WTC11 (cell line): ENCODE data around the gene THOC5. TPM values are rescaled to one million over a fixed set of nuclear protein-coding genes. Genes with fewer than 3 reads are reported as not detected.

Experiments
- ATAC-seq: fragments of 200-7000 bp; cut with Tn5 transposase; 2 replicates; pipeline ENCODE4 v1.10.0; 2021; ENCODE audit warnings: mild to moderate bottlenecking, moderate library complexity
- CTCF ChIA-PET: fragments of 300-600 bp; sonication (Branson Sonifier 250); formaldehyde crosslinking; loops from one replicate; lab custom pipeline; 2021; ENCODE audit warnings: antibody characterized with exemption; lab: Charles Lee
- POLR2A ChIA-PET: fragments of 350-600 bp; sonication (Branson Sonifier 250); formaldehyde crosslinking; loops from one replicate; lab custom pipeline; 2021; ENCODE audit warnings: antibody characterized with exemption; lab: Charles Lee
- DNase-seq: peaks from one replicate; pipeline ENCODE4 v3.0.0; 2021; ENCODE audit warnings: low spot score
- H3K27ac Mint-ChIP-seq: 2 replicates; pipeline ENCODE4 v1.8.0; 2021; ENCODE audit warnings: mixed read lengths
- H3K27me3 Mint-ChIP-seq: 2 replicates; pipeline ENCODE4 v1.8.0; 2021; ENCODE audit warnings: low read depth, mild to moderate bottlenecking, moderate library complexity, mixed read lengths
- H3K36me3 Mint-ChIP-seq: 2 replicates; pipeline ENCODE4 v1.8.0; 2021; ENCODE audit warnings: mixed read lengths
- H3K4me1 Mint-ChIP-seq: 2 replicates; pipeline ENCODE4 v1.8.0; 2022; ENCODE audit warnings: mixed read lengths
- H3K4me3 Mint-ChIP-seq: 2 replicates; pipeline ENCODE4 v1.8.0; 2021; ENCODE audit warnings: mild to moderate bottlenecking, moderate library complexity, mixed read lengths
- H3K9me3 Mint-ChIP-seq: 2 replicates; pipeline ENCODE4 v1.8.0; 2021; ENCODE audit warnings: mixed read lengths
- AR ChIP-seq: fragments of 250-450 bp; sonication (Bioruptor Pico); IDR thresholded peaks from 2 replicates; pipeline ENCODE4 v1.9.0; 2021; ENCODE audit warnings: mild to moderate bottlenecking
- ATF1 ChIP-seq: sonication (generic); formaldehyde crosslinking; IDR thresholded peaks from 2 replicates; pipeline ENCODE4 v1.8.1; 2023; ENCODE audit warnings: mild to moderate bottlenecking, moderate library complexity, missing genetic modification reagents
- ATF2 ChIP-seq: sonication (generic); formaldehyde crosslinking; IDR thresholded peaks from 2 replicates; pipeline ENCODE4 v1.8.1; 2022; ENCODE audit warnings: low read depth, missing genetic modification reagents, borderline replicate concordance
- CBFB ChIP-seq: sonication (generic); formaldehyde crosslinking; IDR thresholded peaks from 2 replicates; pipeline ENCODE4 v1.8.1; 2022; ENCODE audit warnings: mild to moderate bottlenecking, low read depth, missing genetic modification reagents
- FOXP1 ChIP-seq: sonication (generic); formaldehyde crosslinking; IDR thresholded peaks from 2 replicates; pipeline ENCODE4 v1.8.0; 2022; ENCODE audit warnings: missing genetic modification reagents, mild to moderate bottlenecking, moderate library complexity, borderline replicate concordance
- IRF2 ChIP-seq: sonication (generic); formaldehyde crosslinking; IDR thresholded peaks from 2 replicates; pipeline ENCODE4 v1.8.0; 2022; ENCODE audit warnings: low read depth, missing genetic modification reagents, borderline replicate concordance
- MAX ChIP-seq: sonication (generic); formaldehyde crosslinking; IDR thresholded peaks from 2 replicates; pipeline ENCODE4 v1.8.0; 2022; ENCODE audit warnings: mild to moderate bottlenecking, missing genetic modification reagents
- MXD4 ChIP-seq: fragments of 250-450 bp; sonication (Bioruptor Pico); IDR thresholded peaks from 2 replicates; pipeline ENCODE4 v1.8.0; 2021; ENCODE audit warnings: mild to moderate bottlenecking, moderate library complexity, borderline replicate concordance
- RORB ChIP-seq: fragments of 250-450 bp; sonication (Bioruptor Pico); IDR thresholded peaks from 2 replicates; pipeline ENCODE4 v1.9.0; 2021; ENCODE audit warnings: mild to moderate bottlenecking
- TEAD1 ChIP-seq: sonication (generic); formaldehyde crosslinking; IDR thresholded peaks from 2 replicates; pipeline ENCODE4 v1.8.0; 2022; ENCODE audit warnings: mild to moderate bottlenecking, missing genetic modification reagents
- ZNF138 ChIP-seq: sonication (generic); formaldehyde crosslinking; conservative IDR thresholded peaks from 2 replicates; pipeline ENCODE4 v1.8.1; 2022; ENCODE audit warnings: mild to moderate bottlenecking, moderate library complexity, missing genetic modification reagents
- ZNF396 ChIP-seq: fragments of 250-450 bp; sonication (Bioruptor Pico); IDR thresholded peaks from 2 replicates; pipeline ENCODE4 v1.8.0; 2021; ENCODE audit warnings: mild to moderate bottlenecking, moderate library complexity, borderline replicate concordance
- total RNA-seq: library from RNA; stranded (reverse); gene quantifications from 3 replicates; pipeline ENCODE4 v1.2.3, GENCODE V29; 2021
- TF ChIP-seq, protein P1 (sequence below): fragments of 250-450 bp; sonication (Bioruptor Pico); IDR thresholded peaks from 2 replicates; pipeline ENCODE4 v1.8.0; 2021; ENCODE audit warnings: mild to moderate bottlenecking
- TF ChIP-seq, protein P2 (sequence below): sonication (generic); formaldehyde crosslinking; IDR thresholded peaks from 2 replicates; pipeline ENCODE4 v1.8.0; 2022; ENCODE audit warnings: mild to moderate bottlenecking, missing genetic modification reagents

Gene THOC5
- total RNA-seq, 1 experiment from 2014 or later = 51.2 TPM

GRCh38 chr22:29482253-29482652 is 71.3 kb downstream of the THOC5 start:
- Mint-ChIP-seq H3K27ac (no peak overlapping the region), H3K9me3 (no peaks in the 10 kb centered on the region)
- POLR2A ChIA-PET = no interaction called here

More at GRCh38 chr22:29482253-29482652, 71.3 kb downstream of the THOC5 start:
- CTCF ChIA-PET = interaction anchor here (0.6 to 6.2 kb wide), 7 partner anchors 12 to 87 kb away, joined by 3 to 60 read pairs (median 5); partner anchors contain the start of gene THOC5
- Mint-ChIP-seq H3K27me3 (peaks cover 58% of the 10 kb centered on the region), H3K4me1 (peaks cover 39% of the 10 kb centered on the region), H3K36me3 (peaks cover 8% of the 10 kb centered on the region; the same call in 1 of the 2 replicates), H3K4me3 (peak overlapping the region; percentile 78)
- ATAC-seq = no peak
- no peak for DNase-seq
- no peak for TF ChIP-seq RORB (CRISPR knock-in tag)
- no peak for TF ChIP-seq CBFB (CRISPR knock-in tag)
- TF ChIP-seq MAX (CRISPR knock-in tag) = no peak
- TF ChIP-seq ATF2 (CRISPR knock-in tag) = no peak
- TF ChIP-seq ZNF138 (CRISPR knock-in tag) = no peak
- no peak for TF ChIP-seq IRF2 (CRISPR knock-in tag)
- no peak for TF ChIP-seq ZNF396
- TF ChIP-seq ATF1 (CRISPR knock-in tag) = no peak
- TF ChIP-seq, protein P1, sequence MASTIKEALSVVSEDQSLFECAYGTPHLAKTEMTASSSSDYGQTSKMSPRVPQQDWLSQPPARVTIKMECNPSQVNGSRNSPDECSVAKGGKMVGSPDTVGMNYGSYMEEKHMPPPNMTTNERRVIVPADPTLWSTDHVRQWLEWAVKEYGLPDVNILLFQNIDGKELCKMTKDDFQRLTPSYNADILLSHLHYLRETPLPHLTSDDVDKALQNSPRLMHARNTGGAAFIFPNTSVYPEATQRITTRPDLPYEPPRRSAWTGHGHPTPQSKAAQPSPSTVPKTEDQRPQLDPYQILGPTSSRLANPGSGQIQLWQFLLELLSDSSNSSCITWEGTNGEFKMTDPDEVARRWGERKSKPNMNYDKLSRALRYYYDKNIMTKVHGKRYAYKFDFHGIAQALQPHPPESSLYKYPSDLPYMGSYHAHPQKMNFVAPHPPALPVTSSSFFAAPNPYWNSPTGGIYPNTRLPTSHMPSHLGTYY = no peak
- TF ChIP-seq, protein P2, sequence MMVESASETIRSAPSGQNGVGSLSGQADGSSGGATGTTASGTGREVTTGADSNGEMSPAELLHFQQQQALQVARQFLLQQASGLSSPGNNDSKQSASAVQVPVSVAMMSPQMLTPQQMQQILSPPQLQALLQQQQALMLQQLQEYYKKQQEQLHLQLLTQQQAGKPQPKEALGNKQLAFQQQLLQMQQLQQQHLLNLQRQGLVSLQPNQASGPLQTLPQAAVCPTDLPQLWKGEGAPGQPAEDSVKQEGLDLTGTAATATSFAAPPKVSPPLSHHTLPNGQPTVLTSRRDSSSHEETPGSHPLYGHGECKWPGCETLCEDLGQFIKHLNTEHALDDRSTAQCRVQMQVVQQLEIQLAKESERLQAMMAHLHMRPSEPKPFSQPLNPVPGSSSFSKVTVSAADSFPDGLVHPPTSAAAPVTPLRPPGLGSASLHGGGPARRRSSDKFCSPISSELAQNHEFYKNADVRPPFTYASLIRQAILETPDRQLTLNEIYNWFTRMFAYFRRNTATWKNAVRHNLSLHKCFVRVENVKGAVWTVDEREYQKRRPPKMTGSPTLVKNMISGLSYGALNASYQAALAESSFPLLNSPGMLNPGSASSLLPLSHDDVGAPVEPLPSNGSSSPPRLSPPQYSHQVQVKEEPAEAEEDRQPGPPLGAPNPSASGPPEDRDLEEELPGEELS (CRISPR knock-in tag) = no peak
- TF ChIP-seq FOXP1 (CRISPR knock-in tag) = no peak
- TF ChIP-seq MXD4 = no peak
- TF ChIP-seq TEAD1 (CRISPR knock-in tag) = no peak
- TF ChIP-seq AR (CRISPR knock-in tag) = no peak
